SU-DHL-6 (cell line): ENCODE measurements around the gene SORCS2.

ENCODE experiments used
- H2AFZ ChIP-seq: fragments of 200-600 bp; sonication (generic); 2 replicates; pipeline ENCODE4 v1.6.1; 2014; ENCODE audit warnings: low read depth, mild to moderate bottlenecking, moderate library complexity, mixed read lengths, antibody characterized with exemption, low read length; ENCODE audit not compliant: severe bottlenecking
- H3F3A ChIP-seq: fragments of 200-600 bp; shearing (Covaris generic); 2 replicates; pipeline ENCODE4 v1.6.0; 2016; ENCODE audit warnings: antibody characterized with exemption, mild to moderate bottlenecking; ENCODE audit not compliant: insufficient read depth
- H3K27ac ChIP-seq: fragments of 200-600 bp; sonication (generic); 2 replicates; pipeline ENCODE4 v1.5.1; 2016; ENCODE audit warnings: low read depth, mild to moderate bottlenecking, low read length, moderate library complexity, mixed read lengths
- H3K27me3 ChIP-seq: fragments of 200-600 bp; sonication (generic), shearing (Covaris generic); 2 replicates; pipeline ENCODE4 v1.6.0; 2014; ENCODE audit warnings: mild to moderate bottlenecking, low read length
- H3K36me3 ChIP-seq: fragments of 200-600 bp; sonication (generic); 2 replicates; pipeline ENCODE4 v1.6.1; 2014; ENCODE audit warnings: mild to moderate bottlenecking, low read length, mixed read lengths
- H3K4me2 ChIP-seq: fragments of 300-600, 200-600 bp; shearing (Covaris generic), sonication (generic); 2 replicates; pipeline ENCODE4 v1.6.0; 2014; ENCODE audit warnings: low read length, low read depth, mild to moderate bottlenecking; ENCODE audit not compliant: poor library complexity, severe bottlenecking
- H3K4me3 ChIP-seq: fragments of 200-600 bp; sonication (generic); 2 replicates; pipeline ENCODE4 v1.5.1; 2014; ENCODE audit warnings: antibody characterized with exemption, low read length, mild to moderate bottlenecking, mixed read lengths; ENCODE audit not compliant: insufficient read depth, poor library complexity, severe bottlenecking
- H3K79me2 ChIP-seq: fragments of 200-600 bp; sonication (generic); 2 replicates; pipeline ENCODE4 v1.6.1; 2014; ENCODE audit warnings: mild to moderate bottlenecking, low read length, moderate library complexity; ENCODE audit not compliant: insufficient read depth
- H3K9ac ChIP-seq: fragments of 200-600 bp; sonication (generic); 2 replicates; pipeline ENCODE4 v1.7.0; 2014; ENCODE audit warnings: mild to moderate bottlenecking, low read length
- H3K9me2 ChIP-seq: fragments of 200-600 bp; sonication (generic); replicated peaks from 2 replicates; pipeline ENCODE4 v1.6.1; 2014; ENCODE audit warnings: low read length; ENCODE audit not compliant: insufficient read depth
- H3K9me3 ChIP-seq: fragments of 200-600 bp; sonication (generic); 2 replicates; pipeline ENCODE4 v1.6.1; 2014; ENCODE audit warnings: low read length, mixed read lengths; ENCODE audit not compliant: insufficient read depth
- H4K20me1 ChIP-seq: fragments of 200-600 bp; sonication (generic); 2 replicates; pipeline ENCODE4 v1.6.1; 2014; ENCODE audit warnings: low read depth, mild to moderate bottlenecking, antibody characterized with exemption, low read length, moderate library complexity, mixed read lengths
- EZH2phosphoT487 ChIP-seq: fragments of 200-600 bp; sonication (generic), shearing (Covaris generic); conservative IDR thresholded peaks from 2 replicates; pipeline ENCODE4 v1.6.1; 2018; ENCODE audit warnings: mild to moderate bottlenecking, antibody characterized with exemption, low read length, moderate library complexity, mixed read lengths
- TF ChIP-seq, protein P1 (sequence below): fragments of 200-600 bp; sonication (generic); IDR thresholded peaks from one replicate; pipeline ENCODE4 v1.5.1; 2017; ENCODE audit warnings: antibody characterized with exemption, mild to moderate bottlenecking, low read length, moderate library complexity; ENCODE audit not compliant: insufficient read depth, poor library complexity, severe bottlenecking

The SORCS2 gene

DNA sequence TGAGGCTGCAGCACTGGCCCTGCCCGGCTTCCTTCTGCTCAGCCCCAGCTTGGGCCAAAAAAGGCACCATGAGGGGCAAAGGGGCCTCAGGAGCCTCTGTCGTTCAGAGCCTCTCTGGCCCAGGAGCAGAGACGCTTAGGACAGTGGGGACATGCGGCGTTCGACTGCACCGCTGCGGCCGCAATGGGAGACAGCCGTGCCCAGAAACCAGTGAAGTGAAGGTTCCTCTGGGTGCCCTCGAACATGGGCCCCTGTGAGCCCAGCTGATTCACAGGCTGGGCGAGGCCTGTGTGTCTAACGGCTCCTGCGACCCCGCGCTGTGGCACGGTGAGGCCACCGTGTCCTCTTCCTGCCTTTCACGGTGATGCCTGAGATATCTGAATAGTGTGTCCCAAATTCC lies 512.3 kb downstream of the SORCS2 start:
- Histone ChIP-seq H3K4me2 (no peak overlapping the region), H3K9me2 (no peaks in the 10 kb centered on the region), H3K9ac (no peak overlapping the region), H3K79me2 (no peaks in the 10 kb centered on the region), H3K9me3 (no peaks in the 10 kb centered on the region), H3K4me3 (no peak overlapping the region), H3K36me3 (no peaks in the 10 kb centered on the region), H3F3A (no peaks in the 10 kb centered on the region), H2AFZ (no peak overlapping the region), H4K20me1 (no peaks in the 10 kb centered on the region), H3K27ac (no peak overlapping the region), H3K27me3 (no peaks in the 10 kb centered on the region)
- TF ChIP-seq, protein P1, sequence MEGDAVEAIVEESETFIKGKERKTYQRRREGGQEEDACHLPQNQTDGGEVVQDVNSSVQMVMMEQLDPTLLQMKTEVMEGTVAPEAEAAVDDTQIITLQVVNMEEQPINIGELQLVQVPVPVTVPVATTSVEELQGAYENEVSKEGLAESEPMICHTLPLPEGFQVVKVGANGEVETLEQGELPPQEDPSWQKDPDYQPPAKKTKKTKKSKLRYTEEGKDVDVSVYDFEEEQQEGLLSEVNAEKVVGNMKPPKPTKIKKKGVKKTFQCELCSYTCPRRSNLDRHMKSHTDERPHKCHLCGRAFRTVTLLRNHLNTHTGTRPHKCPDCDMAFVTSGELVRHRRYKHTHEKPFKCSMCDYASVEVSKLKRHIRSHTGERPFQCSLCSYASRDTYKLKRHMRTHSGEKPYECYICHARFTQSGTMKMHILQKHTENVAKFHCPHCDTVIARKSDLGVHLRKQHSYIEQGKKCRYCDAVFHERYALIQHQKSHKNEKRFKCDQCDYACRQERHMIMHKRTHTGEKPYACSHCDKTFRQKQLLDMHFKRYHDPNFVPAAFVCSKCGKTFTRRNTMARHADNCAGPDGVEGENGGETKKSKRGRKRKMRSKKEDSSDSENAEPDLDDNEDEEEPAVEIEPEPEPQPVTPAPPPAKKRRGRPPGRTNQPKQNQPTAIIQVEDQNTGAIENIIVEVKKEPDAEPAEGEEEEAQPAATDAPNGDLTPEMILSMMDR = no peak
- no peak for TF ChIP-seq EZH2phosphoT487

DNA sequence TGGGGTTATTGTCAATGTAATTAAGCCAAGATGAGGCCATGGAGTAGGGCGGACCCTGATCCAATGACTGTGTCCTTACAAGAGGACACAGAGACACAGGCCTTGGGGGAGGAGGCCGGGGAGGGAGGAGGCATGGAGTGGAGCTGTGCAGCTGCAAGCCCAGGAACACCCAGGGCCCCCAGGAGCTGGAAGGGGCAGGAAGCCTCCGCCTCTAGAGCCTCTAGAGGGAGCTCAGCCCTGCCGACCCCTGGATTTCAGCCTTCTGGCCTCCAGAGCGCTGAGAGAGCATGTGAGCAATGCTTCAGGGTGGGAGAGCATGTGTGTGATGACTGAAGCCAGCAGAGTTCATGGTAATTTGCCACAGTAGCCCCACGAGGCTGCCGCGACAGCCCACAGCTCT lies 512.7 kb downstream of the SORCS2 start:
- no peaks in the 10 kb centered on the region for H3K9me2 ChIP-seq
- H3K27ac ChIP-seq = no peak overlapping the region
- no peak overlapping the region for H3K4me2 ChIP-seq
- no peak overlapping the region for H3K9ac ChIP-seq
- H4K20me1 ChIP-seq = no peaks in the 10 kb centered on the region
- no peaks in the 10 kb centered on the region for H3K36me3 ChIP-seq
- no peak overlapping the region for H2AFZ ChIP-seq
- H3K9me3 ChIP-seq = no peaks in the 10 kb centered on the region
- no peaks in the 10 kb centered on the region for H3F3A ChIP-seq
- H3K79me2 ChIP-seq = no peaks in the 10 kb centered on the region
- TF ChIP-seq, protein P1 = no peak
- no peak for TF ChIP-seq EZH2phosphoT487
- no peak overlapping the region for H3K4me3 ChIP-seq
- no peaks in the 10 kb centered on the region for H3K27me3 ChIP-seq

DNA sequence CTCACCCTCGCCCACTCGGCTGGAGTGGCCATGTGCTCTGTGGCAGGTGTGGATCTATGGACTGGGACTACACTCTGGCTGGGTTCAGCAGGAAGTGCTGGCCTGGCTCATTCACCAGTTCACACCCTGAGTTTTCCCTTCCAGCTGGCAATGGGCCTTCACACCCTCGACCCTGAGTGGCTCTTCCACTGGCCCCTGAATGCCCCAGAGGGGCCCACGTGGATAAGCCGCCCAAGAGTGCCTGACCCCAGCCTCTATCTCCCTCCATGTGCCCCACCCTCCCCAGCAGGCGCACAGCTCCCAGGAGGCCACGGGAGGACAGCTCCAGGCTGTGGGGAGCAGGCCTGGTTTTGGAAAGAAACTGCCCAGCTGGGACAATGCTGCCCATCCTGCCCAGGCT lies 513.3 kb downstream of the SORCS2 start:
- no peaks in the 10 kb centered on the region for H3K27me3 ChIP-seq
- no peaks in the 10 kb centered on the region for H3F3A ChIP-seq
- no peak overlapping the region for H3K27ac ChIP-seq
- no peak overlapping the region for H3K4me2 ChIP-seq
- H3K79me2 ChIP-seq = no peaks in the 10 kb centered on the region
- no peaks in the 10 kb centered on the region for H3K36me3 ChIP-seq
- H4K20me1 ChIP-seq = no peaks in the 10 kb centered on the region
- no peak overlapping the region for H2AFZ ChIP-seq
- no peak for TF ChIP-seq EZH2phosphoT487
- TF ChIP-seq, protein P1 = no peak
- H3K9me2 ChIP-seq = no peaks in the 10 kb centered on the region
- no peak overlapping the region for H3K4me3 ChIP-seq
- no peaks in the 10 kb centered on the region for H3K9me3 ChIP-seq
- no peak overlapping the region for H3K9ac ChIP-seq

DNA sequence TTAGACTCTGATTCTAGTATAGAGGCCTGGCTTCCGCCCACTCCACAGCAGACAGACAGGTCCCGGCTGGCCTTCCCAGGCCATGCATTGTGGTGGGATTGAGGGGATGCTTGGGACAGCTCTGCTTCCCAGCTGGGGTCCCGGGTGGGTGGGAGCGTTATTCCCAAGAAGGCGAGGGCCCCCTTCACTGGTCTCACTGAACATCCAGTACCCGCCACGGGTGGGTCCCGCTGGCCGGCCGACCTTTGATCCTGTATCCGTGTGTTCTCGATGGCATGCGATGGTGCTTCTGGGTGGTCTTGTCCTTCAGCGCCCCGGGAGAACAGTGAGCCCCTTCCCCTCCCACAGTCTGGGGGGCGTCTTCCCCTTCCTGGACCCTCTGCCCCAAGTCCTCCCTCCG lies 515.9 kb downstream of the SORCS2 start:
- no peak for TF ChIP-seq EZH2phosphoT487
- TF ChIP-seq, protein P1 = no peak
- H3K4me3 ChIP-seq = no peak overlapping the region
- no peaks in the 10 kb centered on the region for H3K9me3 ChIP-seq
- H3K9ac ChIP-seq = no peak overlapping the region
- no peak overlapping the region for H2AFZ ChIP-seq
- H3K36me3 ChIP-seq = no peaks in the 10 kb centered on the region
- H3F3A ChIP-seq = no peaks in the 10 kb centered on the region
- no peaks in the 10 kb centered on the region for H3K9me2 ChIP-seq
- no peaks in the 10 kb centered on the region for H3K27me3 ChIP-seq
- no peaks in the 10 kb centered on the region for H3K79me2 ChIP-seq
- no peak overlapping the region for H3K27ac ChIP-seq
- no peaks in the 10 kb centered on the region for H4K20me1 ChIP-seq
- H3K4me2 ChIP-seq = no peak overlapping the region
